GM12891 (cell line): ENCODE measurements around the gene SHLD1.

Experiments used
- POLR2A ChIP-seq: IDR thresholded peaks from 2 replicates; pipeline ENCODE4 v1.6.1; 2011; ENCODE audit warnings: low read depth, low read length, control low read depth
- POLR2AphosphoS5 ChIP-seq: IDR thresholded peaks from 2 replicates; pipeline ENCODE4 v1.6.1; 2011; ENCODE audit warnings: low read depth, low read length, control low read depth
- TAF1 ChIP-seq: IDR thresholded peaks from 2 replicates; pipeline ENCODE4 v1.6.1; 2011; ENCODE audit warnings: low read depth, low read length, control low read depth

GRCh38 chr20:5835871-5836270 is 85.7 kb downstream of the SHLD1 start:
- no peak for TF ChIP-seq POLR2A
- TF ChIP-seq TAF1 = no peak
- no peak for TF ChIP-seq POLR2AphosphoS5
